ENCODE measurements around the gene TSPO2. TPM values are rescaled to one million over a fixed set of nuclear protein-coding genes. Genes with fewer than 3 reads are reported as not detected.

TSPO2 gene
- total RNA-seq, 1 donor from 2014 or later = not detected

GRCh38 chr6:41083072-41083471 is 40.8 kb downstream of the TSPO2 start:
- no peak for DNase-seq (ENCODE audit: low spot score)
- Histone ChIP-seq H4K20me1 (ENCODE audit: low read depth) (peaks cover 59% of the 10 kb centered on the region), H3K9me3 (ENCODE audit: low read depth) (no peaks in the 10 kb centered on the region), H3K27me3 (no peaks in the 10 kb centered on the region), H3K4me2 (no peak overlapping the region), H3K9ac (no peak overlapping the region), H3K79me2 (ENCODE audit: low read depth) (peaks cover 98% of the 10 kb centered on the region), H3F3A (ENCODE audit: low read depth) (no peaks in the 10 kb centered on the region), H3K4me1 (no peaks in the 10 kb centered on the region), H2AFZ (replicated peaks) (no peak overlapping the region), H3K36me3 (peaks cover 33% of the 10 kb centered on the region), H3K27ac (no peak overlapping the region), H3K4me3 (no peak overlapping the region)
- no peak overlapping the region for H3K4me3 Mint-ChIP-seq
- no peaks in the 10 kb centered on the region for H3K9me3 Mint-ChIP-seq
- no peaks in the 10 kb centered on the region for H3K4me1 Mint-ChIP-seq
- no peak for TF ChIP-seq EZH2phosphoT487 (IDR thresholded peaks at IDR 0.05)
- TF ChIP-seq EZH2 (IDR thresholded peaks at IDR 0.05) = no peak
- no peak for TF ChIP-seq CTCF (IDR thresholded peaks at IDR 0.05)
- H3K36me3 Mint-ChIP-seq = peaks cover 29% of the 10 kb centered on the region
- peaks cover 2% of the 10 kb centered on the region for H3K27me3 Mint-ChIP-seq (ENCODE audit: insufficient read depth, low read depth)
- no peak overlapping the region for H3K27ac Mint-ChIP-seq

GRCh38 chr6:41085182-41085581 is 42.9 kb downstream of the TSPO2 start:
- H2AFZ ChIP-seq (replicated peaks) = no peak overlapping the region
- peaks cover 77% of the 10 kb centered on the region for H3K79me2 ChIP-seq (ENCODE audit: low read depth)
- H4K20me1 ChIP-seq (ENCODE audit: low read depth) = peaks cover 49% of the 10 kb centered on the region
- peaks cover 34% of the 10 kb centered on the region for H3K36me3 Mint-ChIP-seq
- TF ChIP-seq EZH2 (IDR thresholded peaks at IDR 0.05) = no peak
- H3K27me3 Mint-ChIP-seq (ENCODE audit: insufficient read depth, low read depth) = peaks cover 2% of the 10 kb centered on the region
- no peaks in the 10 kb centered on the region for H3F3A ChIP-seq (ENCODE audit: low read depth)
- no peaks in the 10 kb centered on the region for H3K27me3 ChIP-seq
- H3K27ac ChIP-seq = no peak overlapping the region
- no peak overlapping the region for H3K27ac Mint-ChIP-seq
- no peaks in the 10 kb centered on the region for H3K9me3 ChIP-seq (ENCODE audit: low read depth)
- no peak overlapping the region for H3K4me2 ChIP-seq
- DNase-seq (ENCODE audit: low spot score) = no peak
- no peaks in the 10 kb centered on the region for H3K4me1 ChIP-seq
- peaks cover 30% of the 10 kb centered on the region for H3K36me3 ChIP-seq
- H3K4me1 Mint-ChIP-seq = no peaks in the 10 kb centered on the region
- no peak overlapping the region for H3K9ac ChIP-seq
- no peak overlapping the region for H3K4me3 ChIP-seq
- H3K4me3 Mint-ChIP-seq = no peak overlapping the region
- H3K9me3 Mint-ChIP-seq = no peaks in the 10 kb centered on the region

GRCh38 chr6:41088451-41088850 is 46.2 kb downstream of the TSPO2 start:
- Histone ChIP-seq H3K27ac (no peak overlapping the region), H3K79me2 (ENCODE audit: low read depth) (peaks cover 45% of the 10 kb centered on the region), H2AFZ (replicated peaks) (no peak overlapping the region), H4K20me1 (ENCODE audit: low read depth) (peaks cover 30% of the 10 kb centered on the region), H3F3A (ENCODE audit: low read depth) (no peaks in the 10 kb centered on the region), H3K27me3 (no peaks in the 10 kb centered on the region), H3K9me3 (ENCODE audit: low read depth) (no peaks in the 10 kb centered on the region), H3K9ac (no peak overlapping the region), H3K4me2 (no peak overlapping the region), H3K4me3 (no peak overlapping the region), H3K4me1 (no peaks in the 10 kb centered on the region), H3K36me3 (peaks cover 48% of the 10 kb centered on the region)
- no peak overlapping the region for H3K4me3 Mint-ChIP-seq
- H3K4me1 Mint-ChIP-seq = no peaks in the 10 kb centered on the region
- peaks cover 2% of the 10 kb centered on the region for H3K27me3 Mint-ChIP-seq (ENCODE audit: insufficient read depth, low read depth)
- peak overlapping the region; percentile 78 for H3K27ac Mint-ChIP-seq
- H3K9me3 Mint-ChIP-seq = no peaks in the 10 kb centered on the region
- TF ChIP-seq EZH2phosphoT487 (IDR thresholded peaks at IDR 0.05) (no peak), CTCF (IDR thresholded peaks at IDR 0.05) (no peak), EZH2 (IDR thresholded peaks at IDR 0.05) (no peak)
- peaks cover 30% of the 10 kb centered on the region for H3K36me3 Mint-ChIP-seq
- no peak for DNase-seq (ENCODE audit: low spot score)

- no peak overlapping the region for H3K4me3 ChIP-seq
- H3F3A ChIP-seq (ENCODE audit: low read depth) = no peaks in the 10 kb centered on the region
- no peak overlapping the region for H3K9ac ChIP-seq
- no peak overlapping the region for H3K4me2 ChIP-seq
- H3K4me1 Mint-ChIP-seq = no peaks in the 10 kb centered on the region
- H3K4me3 Mint-ChIP-seq = no peak overlapping the region
- no peak for TF ChIP-seq EZH2phosphoT487 (IDR thresholded peaks at IDR 0.05)
- no peak for TF ChIP-seq EZH2 (IDR thresholded peaks at IDR 0.05)
- no peak for TF ChIP-seq CTCF (IDR thresholded peaks at IDR 0.05)
- peaks cover 46% of the 10 kb centered on the region for H3K36me3 ChIP-seq
- no peaks in the 10 kb centered on the region for H3K27me3 ChIP-seq
- H3K4me1 ChIP-seq = no peaks in the 10 kb centered on the region
- no peak overlapping the region for H3K27ac Mint-ChIP-seq
- peaks cover 19% of the 10 kb centered on the region for H3K79me2 ChIP-seq (ENCODE audit: low read depth)
- peaks cover 31% of the 10 kb centered on the region for H3K36me3 Mint-ChIP-seq
- H3K9me3 ChIP-seq (ENCODE audit: low read depth) = no peaks in the 10 kb centered on the region
- H3K27me3 Mint-ChIP-seq (ENCODE audit: insufficient read depth, low read depth) = peaks cover 2% of the 10 kb centered on the region
- DNase-seq (ENCODE audit: low spot score) = no peak
- H3K9me3 Mint-ChIP-seq = no peaks in the 10 kb centered on the region
- H4K20me1 ChIP-seq (ENCODE audit: low read depth) = peaks cover 20% of the 10 kb centered on the region
- H2AFZ ChIP-seq (replicated peaks) = no peak overlapping the region
- no peak overlapping the region for H3K27ac ChIP-seq
These were observed 48.8 kb downstream of the TSPO2 start for GRCh38 chr6:41090841-41091761.

Data from neural progenitor cell (in vitro differentiated cells).